SK-N-SH treated with all-trans-retinoic acid at 6 μM for 48 hours (cell line): Measurements from ENCODE around the gene NEK1.

ENCODE experiments used
- ATAC-seq: fragments of 200-7000 bp; cut with Tn5 transposase; 3 replicates; pipeline ENCODE4 v1.9.1; 2020; ENCODE audit warnings: mild to moderate bottlenecking, moderate library complexity
- ARNTL ChIP-seq: fragments of 450-650 bp; formaldehyde crosslinking; IDR thresholded peaks from 2 replicates; pipeline ENCODE4 v1.5.0; 2020; ENCODE audit warnings: low read depth, mild to moderate bottlenecking, moderate library complexity, borderline replicate concordance
- CSDC2 ChIP-seq: fragments of 250-450 bp; sonication (Bioruptor Pico); IDR thresholded peaks from 2 replicates; pipeline ENCODE4 v1.5.0; 2020; ENCODE audit warnings: mild to moderate bottlenecking, moderate library complexity
- ESRRG ChIP-seq: fragments of 250-450 bp; sonication (Bioruptor Pico); IDR thresholded peaks from 2 replicates; pipeline ENCODE4 v1.6.1; 2021; ENCODE audit warnings: mild to moderate bottlenecking
- GLIS3 ChIP-seq: fragments of 250-450 bp; sonication (Bioruptor Pico); IDR thresholded peaks from 2 replicates; pipeline ENCODE4 v1.5.0; 2020; ENCODE audit warnings: mild to moderate bottlenecking, moderate library complexity
- ISL1 ChIP-seq: fragments of 250-450 bp; sonication (Bioruptor Pico); IDR thresholded peaks from 2 replicates; pipeline ENCODE4 v2.1.2; 2022; ENCODE audit warnings: mild to moderate bottlenecking, moderate library complexity
- OSR1 ChIP-seq: fragments of 250-450 bp; sonication (Bioruptor Pico); IDR thresholded peaks from 2 replicates; pipeline ENCODE4 v1.8.0; 2022; ENCODE audit warnings: moderate library complexity, mild to moderate bottlenecking, inconsistent platforms
- PPARA ChIP-seq: fragments of 250-450 bp; sonication (Bioruptor Pico); IDR thresholded peaks from 2 replicates; pipeline ENCODE4 v1.5.0; 2020; ENCODE audit warnings: mild to moderate bottlenecking, borderline replicate concordance
- RARB ChIP-seq: fragments of 250-450 bp; sonication (Bioruptor Pico); IDR thresholded peaks from 2 replicates; pipeline ENCODE4 v1.8.0; 2021; ENCODE audit warnings: mild to moderate bottlenecking, moderate library complexity
- SNAI2 ChIP-seq: fragments of 250-450 bp; sonication (Bioruptor Pico); IDR thresholded peaks from 2 replicates; pipeline ENCODE4 v1.5.0; 2020; ENCODE audit warnings: mild to moderate bottlenecking, moderate library complexity
- TCF4 ChIP-seq: fragments of 250-450 bp; sonication (Bioruptor Pico); IDR thresholded peaks from 2 replicates; pipeline ENCODE4 v1.8.0; 2021; ENCODE audit warnings: mild to moderate bottlenecking, moderate library complexity, borderline replicate concordance
- TOX ChIP-seq: fragments of 250-450 bp; sonication (Bioruptor Pico); IDR thresholded peaks from 2 replicates; pipeline ENCODE4 v1.8.0; 2021; ENCODE audit warnings: mild to moderate bottlenecking, moderate library complexity, borderline replicate concordance
- ZC3H10 ChIP-seq: fragments of 250-450 bp; sonication (Bioruptor Pico); IDR thresholded peaks from 2 replicates; pipeline ENCODE4 v1.5.1; 2021; ENCODE audit warnings: mild to moderate bottlenecking, moderate library complexity
- ZFP3 ChIP-seq: fragments of 250-450 bp; sonication (Bioruptor Pico); IDR thresholded peaks from 2 replicates; pipeline ENCODE4 v1.5.0; 2020; ENCODE audit warnings: mild to moderate bottlenecking, moderate library complexity
- ZFP30 ChIP-seq: fragments of 450-650 bp; formaldehyde crosslinking; IDR thresholded peaks from 2 replicates; pipeline ENCODE4 v1.5.0; 2022; ENCODE audit warnings: mild to moderate bottlenecking, moderate library complexity
- ZNF565 ChIP-seq: fragments of 450-650 bp; formaldehyde crosslinking; conservative IDR thresholded peaks from 2 replicates; pipeline ENCODE4 v1.5.0; 2020; ENCODE audit warnings: low read depth, mild to moderate bottlenecking, moderate library complexity
- ZNF70 ChIP-seq: fragments of 450-650 bp; formaldehyde crosslinking; IDR thresholded peaks from 2 replicates; pipeline ENCODE4 v1.5.0; 2020; ENCODE audit warnings: mild to moderate bottlenecking, moderate library complexity
- ZNF8 ChIP-seq: fragments of 450-650 bp; formaldehyde crosslinking; IDR thresholded peaks from 2 replicates; pipeline ENCODE4 v1.5.0; 2020; ENCODE audit warnings: mild to moderate bottlenecking, moderate library complexity
- TF ChIP-seq, protein P1 (sequence below): fragments of 250-450 bp; sonication (Bioruptor Pico); IDR thresholded peaks from 2 replicates; pipeline ENCODE4 v1.8.0; 2021; ENCODE audit warnings: low read depth, mild to moderate bottlenecking, moderate library complexity, borderline replicate concordance
- TF ChIP-seq, protein P2 (sequence below): fragments of 250-450 bp; sonication (Bioruptor Pico); IDR thresholded peaks from 2 replicates; pipeline ENCODE4 v1.5.0; 2020; ENCODE audit warnings: mild to moderate bottlenecking, moderate library complexity
- TF ChIP-seq, protein P3 (sequence below): fragments of 250-450 bp; sonication (Bioruptor Pico); IDR thresholded peaks from 2 replicates; pipeline ENCODE4 v1.5.1; 2020; ENCODE audit warnings: low read depth, mild to moderate bottlenecking, moderate library complexity
- TF ChIP-seq, protein P4 (sequence below): fragments of 250-450 bp; sonication (Bioruptor Pico); IDR thresholded peaks from 2 replicates; pipeline ENCODE4 v1.8.0; 2020; ENCODE audit warnings: mild to moderate bottlenecking, moderate library complexity, borderline replicate concordance
- TF ChIP-seq, protein P5 (sequence below): fragments of 250-450 bp; sonication (Bioruptor Pico); IDR thresholded peaks from 2 replicates; pipeline ENCODE4 v1.5.1; 2021; ENCODE audit warnings: mild to moderate bottlenecking, moderate library complexity

The NEK1 gene

DNA sequence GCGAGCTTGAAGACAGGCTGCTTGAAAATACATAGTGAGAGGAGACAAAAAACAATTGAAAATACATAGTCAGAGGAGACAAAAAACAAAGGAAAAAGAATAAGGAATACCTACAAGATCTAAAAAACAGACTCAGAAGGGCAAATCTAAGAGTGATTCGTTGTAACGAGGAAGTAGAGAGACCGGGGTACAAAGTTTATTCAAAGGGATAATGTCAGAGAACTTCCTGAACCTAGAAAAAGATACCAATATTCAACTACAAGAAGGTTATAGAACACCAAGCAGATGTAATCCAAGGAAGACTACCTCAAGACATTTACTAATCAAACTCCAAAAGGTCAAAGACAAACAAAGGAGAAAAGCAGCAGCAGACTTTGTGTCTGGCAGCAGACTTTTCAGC is 165.6 kb downstream of the NEK1 start:
- ATAC-seq, result no peak
- no peak for TF ChIP-seq ZFP3 (CRISPR knock-in tag)
- no peak; the same call in 1 of the 2 replicates for TF ChIP-seq ZFP30 (CRISPR knock-in tag)
- TF ChIP-seq ZC3H10 (CRISPR knock-in tag), result no peak
- TF ChIP-seq, protein P1, sequence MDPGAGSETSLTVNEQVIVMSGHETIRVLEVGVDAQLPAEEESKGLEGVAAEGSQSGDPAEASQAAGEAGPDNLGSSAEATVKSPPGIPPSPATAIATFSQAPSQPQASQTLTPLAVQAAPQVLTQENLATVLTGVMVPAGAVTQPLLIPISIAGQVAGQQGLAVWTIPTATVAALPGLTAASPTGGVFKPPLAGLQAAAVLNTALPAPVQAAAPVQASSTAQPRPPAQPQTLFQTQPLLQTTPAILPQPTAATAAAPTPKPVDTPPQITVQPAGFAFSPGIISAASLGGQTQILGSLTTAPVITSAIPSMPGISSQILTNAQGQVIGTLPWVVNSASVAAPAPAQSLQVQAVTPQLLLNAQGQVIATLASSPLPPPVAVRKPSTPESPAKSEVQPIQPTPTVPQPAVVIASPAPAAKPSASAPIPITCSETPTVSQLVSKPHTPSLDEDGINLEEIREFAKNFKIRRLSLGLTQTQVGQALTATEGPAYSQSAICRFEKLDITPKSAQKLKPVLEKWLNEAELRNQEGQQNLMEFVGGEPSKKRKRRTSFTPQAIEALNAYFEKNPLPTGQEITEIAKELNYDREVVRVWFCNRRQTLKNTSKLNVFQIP (CRISPR knock-in tag), result no peak
- TF ChIP-seq, protein P2, sequence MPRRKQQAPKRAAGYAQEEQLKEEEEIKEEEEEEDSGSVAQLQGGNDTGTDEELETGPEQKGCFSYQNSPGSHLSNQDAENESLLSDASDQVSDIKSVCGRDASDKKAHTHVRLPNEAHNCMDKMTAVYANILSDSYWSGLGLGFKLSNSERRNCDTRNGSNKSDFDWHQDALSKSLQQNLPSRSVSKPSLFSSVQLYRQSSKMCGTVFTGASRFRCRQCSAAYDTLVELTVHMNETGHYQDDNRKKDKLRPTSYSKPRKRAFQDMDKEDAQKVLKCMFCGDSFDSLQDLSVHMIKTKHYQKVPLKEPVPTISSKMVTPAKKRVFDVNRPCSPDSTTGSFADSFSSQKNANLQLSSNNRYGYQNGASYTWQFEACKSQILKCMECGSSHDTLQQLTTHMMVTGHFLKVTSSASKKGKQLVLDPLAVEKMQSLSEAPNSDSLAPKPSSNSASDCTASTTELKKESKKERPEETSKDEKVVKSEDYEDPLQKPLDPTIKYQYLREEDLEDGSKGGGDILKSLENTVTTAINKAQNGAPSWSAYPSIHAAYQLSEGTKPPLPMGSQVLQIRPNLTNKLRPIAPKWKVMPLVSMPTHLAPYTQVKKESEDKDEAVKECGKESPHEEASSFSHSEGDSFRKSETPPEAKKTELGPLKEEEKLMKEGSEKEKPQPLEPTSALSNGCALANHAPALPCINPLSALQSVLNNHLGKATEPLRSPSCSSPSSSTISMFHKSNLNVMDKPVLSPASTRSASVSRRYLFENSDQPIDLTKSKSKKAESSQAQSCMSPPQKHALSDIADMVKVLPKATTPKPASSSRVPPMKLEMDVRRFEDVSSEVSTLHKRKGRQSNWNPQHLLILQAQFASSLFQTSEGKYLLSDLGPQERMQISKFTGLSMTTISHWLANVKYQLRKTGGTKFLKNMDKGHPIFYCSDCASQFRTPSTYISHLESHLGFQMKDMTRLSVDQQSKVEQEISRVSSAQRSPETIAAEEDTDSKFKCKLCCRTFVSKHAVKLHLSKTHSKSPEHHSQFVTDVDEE, result no peak
- TF ChIP-seq ZNF565, result no peak
- no peak for TF ChIP-seq PPARA (CRISPR knock-in tag)
- TF ChIP-seq CSDC2, result no peak
- TF ChIP-seq GLIS3 (CRISPR knock-in tag), result no peak
- no peak for TF ChIP-seq ESRRG
- no peak for TF ChIP-seq ARNTL (CRISPR knock-in tag)
- no peak for TF ChIP-seq RARB (CRISPR knock-in tag)
- TF ChIP-seq, protein P3, sequence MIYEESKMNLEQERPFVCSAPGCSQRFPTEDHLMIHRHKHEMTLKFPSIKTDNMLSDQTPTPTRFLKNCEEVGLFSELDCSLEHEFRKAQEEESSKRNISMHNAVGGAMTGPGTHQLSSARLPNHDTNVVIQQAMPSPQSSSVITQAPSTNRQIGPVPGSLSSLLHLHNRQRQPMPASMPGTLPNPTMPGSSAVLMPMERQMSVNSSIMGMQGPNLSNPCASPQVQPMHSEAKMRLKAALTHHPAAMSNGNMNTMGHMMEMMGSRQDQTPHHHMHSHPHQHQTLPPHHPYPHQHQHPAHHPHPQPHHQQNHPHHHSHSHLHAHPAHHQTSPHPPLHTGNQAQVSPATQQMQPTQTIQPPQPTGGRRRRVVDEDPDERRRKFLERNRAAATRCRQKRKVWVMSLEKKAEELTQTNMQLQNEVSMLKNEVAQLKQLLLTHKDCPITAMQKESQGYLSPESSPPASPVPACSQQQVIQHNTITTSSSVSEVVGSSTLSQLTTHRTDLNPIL (CRISPR knock-in tag), result no peak
- TF ChIP-seq, protein P4, sequence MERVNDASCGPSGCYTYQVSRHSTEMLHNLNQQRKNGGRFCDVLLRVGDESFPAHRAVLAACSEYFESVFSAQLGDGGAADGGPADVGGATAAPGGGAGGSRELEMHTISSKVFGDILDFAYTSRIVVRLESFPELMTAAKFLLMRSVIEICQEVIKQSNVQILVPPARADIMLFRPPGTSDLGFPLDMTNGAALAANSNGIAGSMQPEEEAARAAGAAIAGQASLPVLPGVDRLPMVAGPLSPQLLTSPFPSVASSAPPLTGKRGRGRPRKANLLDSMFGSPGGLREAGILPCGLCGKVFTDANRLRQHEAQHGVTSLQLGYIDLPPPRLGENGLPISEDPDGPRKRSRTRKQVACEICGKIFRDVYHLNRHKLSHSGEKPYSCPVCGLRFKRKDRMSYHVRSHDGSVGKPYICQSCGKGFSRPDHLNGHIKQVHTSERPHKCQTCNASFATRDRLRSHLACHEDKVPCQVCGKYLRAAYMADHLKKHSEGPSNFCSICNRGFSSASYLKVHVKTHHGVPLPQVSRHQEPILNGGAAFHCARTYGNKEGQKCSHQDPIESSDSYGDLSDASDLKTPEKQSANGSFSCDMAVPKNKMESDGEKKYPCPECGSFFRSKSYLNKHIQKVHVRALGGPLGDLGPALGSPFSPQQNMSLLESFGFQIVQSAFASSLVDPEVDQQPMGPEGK (CRISPR knock-in tag), result no peak
- no peak for TF ChIP-seq ZNF8
- TF ChIP-seq ZNF70 (CRISPR knock-in tag), result no peak
- TF ChIP-seq SNAI2, result no peak
- TF ChIP-seq, all 23 proteins: peak for 0

DNA sequence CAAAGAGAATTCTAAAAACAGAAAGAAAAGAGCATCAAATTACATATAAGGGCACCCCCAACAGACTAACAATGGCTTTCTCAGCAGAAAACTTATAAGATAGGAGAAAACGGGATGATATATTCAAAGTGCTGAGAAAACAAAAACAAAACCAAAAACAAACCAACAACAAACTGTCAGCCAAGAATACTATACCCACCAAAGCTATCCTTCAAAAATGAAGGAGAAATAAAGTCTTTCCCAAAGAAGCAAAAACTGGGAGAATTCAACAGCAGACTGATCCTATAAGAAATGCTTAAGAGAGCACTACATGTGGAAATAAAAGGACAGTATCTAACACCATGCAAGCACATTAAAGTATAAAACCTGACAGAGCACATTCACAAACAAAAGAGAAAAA is 168.6 kb downstream of the NEK1 start:
- no peak for ATAC-seq
- TF ChIP-seq ZFP3 (CRISPR knock-in tag), result no peak

DNA sequence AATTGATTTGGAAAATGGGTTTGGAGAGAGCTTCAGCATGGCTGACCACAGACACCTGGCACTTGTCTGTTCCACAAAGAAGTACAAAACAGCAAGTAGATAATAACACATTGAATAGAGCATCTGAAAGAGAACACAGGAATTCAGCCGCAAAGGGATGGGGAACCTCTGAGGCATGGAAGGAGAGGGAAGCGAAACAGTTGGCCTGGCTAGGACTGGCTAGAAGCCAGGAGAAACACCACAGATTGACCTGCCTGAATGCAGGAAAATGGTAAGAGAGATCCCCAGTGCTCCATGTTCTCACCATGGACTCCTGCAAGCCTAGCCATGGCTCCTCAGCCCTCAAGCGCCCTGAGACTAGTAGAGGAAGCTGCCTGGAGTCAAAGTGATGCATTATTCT is 171.9 kb downstream of the NEK1 start:
- no peak for ATAC-seq
- TF ChIP-seq SNAI2, result no peak
- TF ChIP-seq PPARA (CRISPR knock-in tag), result no peak
- TF ChIP-seq OSR1, result no peak
- TF ChIP-seq RARB (CRISPR knock-in tag), result no peak
- TF ChIP-seq, protein P1 (CRISPR knock-in tag), result no peak
- no peak for TF ChIP-seq ZNF565
- TF ChIP-seq TCF4 (CRISPR knock-in tag), result no peak
- no peak for TF ChIP-seq ZFP30 (CRISPR knock-in tag)
- TF ChIP-seq ZFP3 (CRISPR knock-in tag), result no peak
- TF ChIP-seq, protein P5, sequence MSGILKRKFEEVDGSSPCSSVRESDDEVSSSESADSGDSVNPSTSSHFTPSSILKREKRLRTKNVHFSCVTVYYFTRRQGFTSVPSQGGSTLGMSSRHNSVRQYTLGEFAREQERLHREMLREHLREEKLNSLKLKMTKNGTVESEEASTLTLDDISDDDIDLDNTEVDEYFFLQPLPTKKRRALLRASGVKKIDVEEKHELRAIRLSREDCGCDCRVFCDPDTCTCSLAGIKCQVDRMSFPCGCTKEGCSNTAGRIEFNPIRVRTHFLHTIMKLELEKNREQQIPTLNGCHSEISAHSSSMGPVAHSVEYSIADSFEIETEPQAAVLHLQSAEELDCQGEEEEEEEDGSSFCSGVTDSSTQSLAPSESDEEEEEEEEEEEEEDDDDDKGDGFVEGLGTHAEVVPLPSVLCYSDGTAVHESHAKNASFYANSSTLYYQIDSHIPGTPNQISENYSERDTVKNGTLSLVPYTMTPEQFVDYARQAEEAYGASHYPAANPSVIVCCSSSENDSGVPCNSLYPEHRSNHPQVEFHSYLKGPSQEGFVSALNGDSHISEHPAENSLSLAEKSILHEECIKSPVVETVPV, result no peak
- TF ChIP-seq, protein P4 (CRISPR knock-in tag), result no peak
- TF ChIP-seq ZNF70 (CRISPR knock-in tag), result no peak
- TF ChIP-seq ESRRG, result no peak
- TF ChIP-seq, protein P3 (CRISPR knock-in tag), result no peak
- no peak for TF ChIP-seq TOX (CRISPR knock-in tag)
- no peak for TF ChIP-seq ISL1
